HG03196 (cell line): ENCODE results near the gene SH2D4B.

Experiments used
- ATAC-seq: cut with Tn5 transposase; IDR thresholded peaks from one replicate; pipeline ENCODE4 v1.9.1; 2021; ENCODE audit not compliant: unreplicated experiment

The SH2D4B gene

DNA sequence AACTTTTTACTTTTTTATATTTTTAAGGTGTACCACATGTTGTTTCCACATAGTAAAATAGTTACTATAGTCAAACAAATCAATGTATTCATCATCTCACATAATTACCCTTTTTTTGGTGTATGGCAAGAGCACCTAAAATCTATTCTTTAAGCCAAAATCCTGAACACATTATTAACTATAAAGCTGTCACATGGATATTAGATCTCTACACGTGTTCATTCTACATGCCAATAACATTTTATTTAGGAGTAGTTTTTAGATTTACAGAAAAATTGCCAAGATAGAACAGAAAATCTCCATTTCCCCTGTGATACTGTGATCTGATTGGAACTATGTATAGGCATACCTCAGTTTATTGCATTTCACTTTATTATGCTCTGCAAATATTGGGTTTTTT, 137.1 kb downstream of the SH2D4B start:
- ATAC-seq, result no peak

DNA sequence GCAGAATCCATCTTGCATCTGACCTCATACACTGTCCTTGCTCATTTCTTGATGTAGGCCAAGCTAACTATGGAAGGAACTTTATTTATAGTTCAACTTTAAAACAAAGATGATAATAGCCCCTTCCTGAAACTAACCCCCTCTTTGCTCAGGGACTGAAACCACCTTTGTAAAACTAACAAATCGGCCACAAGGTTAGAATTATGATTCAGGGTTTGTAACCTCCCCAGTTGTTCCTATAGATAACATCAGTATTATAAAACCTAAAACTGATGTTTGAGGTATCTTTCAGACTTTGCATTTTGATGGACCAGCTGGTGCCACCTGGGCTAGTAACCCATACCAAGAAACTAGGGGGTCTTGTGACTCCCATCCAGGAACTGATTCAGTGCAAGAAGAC, 143.4 kb downstream of the SH2D4B start:
- no peak for ATAC-seq

DNA sequence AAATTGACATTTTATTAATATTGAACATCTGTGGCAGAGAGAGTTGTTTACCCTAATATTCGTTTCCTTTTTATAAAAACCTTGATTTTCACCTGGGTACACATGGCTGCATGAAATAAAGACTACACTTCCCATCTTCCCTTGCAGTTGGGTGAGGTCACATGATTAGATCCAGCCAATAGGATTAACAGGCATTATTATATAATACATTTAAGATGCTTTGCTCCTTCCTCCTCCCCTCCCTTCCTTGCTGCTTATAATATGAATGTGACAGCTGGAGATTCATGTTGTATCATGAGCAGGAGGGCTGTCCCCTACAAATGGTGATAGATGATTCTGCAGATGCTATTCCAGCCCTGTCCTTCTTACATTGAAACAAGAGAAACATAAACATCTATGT, 146.6 kb downstream of the SH2D4B start:
- ATAC-seq, result no peak

- ATAC-seq, result no peak
Observed at GRCh38 chr10:80685355-80685754, 147.7 kb downstream of the SH2D4B start.

GRCh38 chr10:80686734-80687475, 149.2 kb downstream of the SH2D4B start:
- no peak for ATAC-seq

DNA sequence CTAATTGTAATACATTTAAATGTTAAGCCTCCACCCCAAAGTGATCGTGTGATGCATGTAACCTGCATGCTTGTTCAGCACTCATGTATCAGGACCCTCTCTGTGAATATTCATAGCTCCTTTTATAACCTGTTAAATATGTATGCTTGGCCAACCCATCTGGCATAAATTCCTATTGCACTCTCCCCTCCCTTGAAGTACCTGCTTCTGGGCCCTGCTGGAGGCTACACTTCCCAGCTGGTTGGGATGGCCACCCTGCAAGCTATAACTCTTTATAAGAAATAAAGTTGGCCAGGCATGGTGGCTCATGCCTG, 149.7 kb downstream of the SH2D4B start:
- no peak for ATAC-seq

- ATAC-seq, result no peak
Observed at GRCh38 chr10:80690434-80690833, 152.7 kb downstream of the SH2D4B start.

DNA sequence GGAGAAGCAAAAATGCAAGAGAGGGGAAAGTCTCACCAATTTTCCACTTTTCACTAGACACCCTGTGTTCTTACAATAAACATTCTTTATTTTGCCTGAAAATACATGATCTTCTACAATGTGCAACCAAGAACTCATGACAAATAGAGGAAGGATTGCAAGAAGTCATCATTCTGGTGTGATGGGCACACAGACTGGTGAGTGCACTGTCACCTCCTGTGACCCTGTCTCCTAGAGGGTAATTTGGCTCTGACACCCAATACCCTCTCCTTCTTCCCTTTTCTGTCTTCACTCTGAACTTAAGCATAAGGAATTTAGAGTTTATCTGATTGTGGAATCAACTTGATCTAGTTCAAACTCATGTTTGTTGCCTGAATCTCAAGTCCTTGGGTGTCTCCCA, 153.7 kb downstream of the SH2D4B start:
- ATAC-seq, result no peak

DNA sequence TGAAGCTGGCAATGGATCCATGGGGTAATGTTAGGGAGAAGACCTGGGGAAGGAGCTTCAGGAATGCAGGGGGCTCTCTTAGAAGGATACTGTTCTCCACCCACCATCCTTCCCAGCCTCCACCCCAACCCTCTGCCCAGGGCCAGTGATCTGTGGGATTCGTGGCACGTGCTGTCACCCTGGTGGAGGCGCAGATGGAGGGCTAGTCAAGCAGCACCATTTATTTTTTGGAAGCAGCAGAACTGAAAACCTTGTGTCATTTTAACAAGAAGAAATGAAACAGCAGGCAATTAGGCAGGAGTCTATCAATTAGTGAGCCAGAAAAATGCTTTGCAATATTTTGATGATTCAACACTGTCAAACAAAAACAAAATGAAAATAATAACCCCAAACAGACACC, 155.9 kb downstream of the SH2D4B start:
- ATAC-seq, result no peak

DNA sequence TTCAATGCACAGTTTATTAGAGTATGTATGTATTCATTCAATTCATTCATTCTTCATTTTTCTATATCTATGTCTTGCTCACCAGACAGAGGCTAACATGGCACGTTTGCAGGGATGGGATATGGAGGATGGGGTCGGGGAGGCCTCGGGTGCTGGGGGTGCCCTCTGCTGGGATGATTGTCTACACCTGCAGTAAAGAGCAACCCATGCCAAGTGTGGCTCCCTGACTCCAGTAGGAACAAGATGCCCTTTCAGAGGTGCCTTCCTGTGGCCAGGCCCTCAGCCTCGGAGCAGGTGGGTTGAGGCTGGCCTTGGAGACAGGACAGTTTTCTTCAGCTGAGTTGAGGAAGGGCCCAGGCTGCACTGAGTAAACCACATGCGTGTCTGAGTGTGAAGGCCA, 157.2 kb downstream of the SH2D4B start:
- ATAC-seq, result no peak
